EL (cell line): Measurements from ENCODE around the gene CASZ1.

ENCODE experiments used
- DNase-seq: peaks from one replicate; pipeline ENCODE4 v3.0.0-alpha.2; 2016

Gene CASZ1

GRCh38 chr1:10635085-10635896 is 161.2 kb downstream of the CASZ1 start:
- peak; percentile 39 for DNase-seq

- no peak for DNase-seq
These were observed 161.9 kb downstream of the CASZ1 start for GRCh38 chr1:10634428-10635084.

- DNase-seq = no peak
These were observed 162.4 kb downstream of the CASZ1 start for GRCh38 chr1:10634075-10634427.

- DNase-seq = no peak
These were observed 163.0 kb downstream of the CASZ1 start for GRCh38 chr1:10633416-10633815.

GRCh38 chr1:10632691-10633090 is 163.8 kb downstream of the CASZ1 start:
- DNase-seq = no peak

GRCh38 chr1:10631811-10632593 is 164.4 kb downstream of the CASZ1 start:
- DNase-seq = no peak

- no peak for DNase-seq
These were observed 165.2 kb downstream of the CASZ1 start for GRCh38 chr1:10631121-10631810.

GRCh38 chr1:10630661-10631120 is 165.8 kb downstream of the CASZ1 start:
- DNase-seq = no peak

GRCh38 chr1:10629816-10630571 is 166.5 kb downstream of the CASZ1 start:
- no peak for DNase-seq

GRCh38 chr1:10629091-10629815 is 167.2 kb downstream of the CASZ1 start:
- no peak for DNase-seq

GRCh38 chr1:10628685-10629084 is 167.8 kb downstream of the CASZ1 start:
- no peak for DNase-seq

- DNase-seq = no peak
These were observed 169.5 kb downstream of the CASZ1 start for GRCh38 chr1:10626791-10627410.

- DNase-seq = no peak
These were observed 170.2 kb downstream of the CASZ1 start for GRCh38 chr1:10626131-10626731.

- DNase-seq = no peak
These were observed 170.9 kb downstream of the CASZ1 start for GRCh38 chr1:10625554-10625953.

- no peak for DNase-seq
These were observed 171.4 kb downstream of the CASZ1 start for GRCh38 chr1:10625076-10625475.

- no peak for DNase-seq
These were observed 172.0 kb downstream of the CASZ1 start for GRCh38 chr1:10624256-10625050.

GRCh38 chr1:10623686-10624145 is 172.7 kb downstream of the CASZ1 start:
- no peak for DNase-seq

GRCh38 chr1:10622910-10623685 is 173.3 kb downstream of the CASZ1 start:
- no peak for DNase-seq

GRCh38 chr1:10621906-10622305 is 174.5 kb downstream of the CASZ1 start:
- no peak for DNase-seq
